ENCODE results near the gene ZNF132.
"Not testable (repeated sequence)": the region's sequence is repeated elsewhere in the genome, so short reads cannot be mapped to it uniquely, and the experiment has no call there.

The ZNF132 gene

DNA sequence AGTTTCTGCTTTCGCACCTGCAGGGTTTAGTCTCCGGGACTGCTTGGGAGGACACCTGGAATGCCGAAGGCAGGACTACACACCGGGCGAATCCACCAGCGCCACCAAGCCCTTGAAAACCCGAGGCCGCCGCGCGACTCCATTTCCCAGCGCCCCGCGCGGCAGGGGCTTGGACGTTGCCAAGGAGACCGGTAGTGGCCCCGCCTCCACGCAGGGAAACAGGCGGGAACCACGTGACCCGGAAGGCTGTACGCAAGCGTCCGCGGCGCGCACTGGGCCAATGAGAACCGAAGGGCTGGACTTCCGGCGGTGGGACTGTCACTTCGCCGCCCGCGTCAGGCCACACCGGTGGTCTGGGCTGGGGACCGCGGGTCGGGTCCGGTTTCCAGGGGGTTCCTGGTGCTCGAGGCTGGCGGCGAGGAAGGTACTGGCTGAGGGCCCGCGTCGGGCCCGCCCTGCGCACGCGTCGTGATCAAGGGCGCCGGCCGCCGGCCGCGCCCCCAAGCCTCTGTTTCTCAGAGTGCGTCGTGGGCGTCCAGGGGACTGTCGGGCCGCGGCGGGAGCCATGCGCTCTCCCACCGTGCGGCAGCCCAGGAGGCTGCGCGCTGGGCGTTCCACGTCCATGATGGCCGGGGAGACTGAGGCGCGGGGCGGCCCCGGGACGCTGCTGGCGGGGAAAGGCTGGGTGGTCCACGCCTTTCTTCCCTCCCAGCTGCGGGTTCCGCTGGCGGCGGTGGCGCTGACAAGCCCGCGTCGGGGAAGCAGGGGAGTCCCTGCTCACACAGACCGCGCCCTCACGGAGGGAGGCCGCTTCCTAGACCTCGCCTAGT lies 27.0 kb upstream of the ZNF132 start, which contains the start of gene ZNF324:
ZNF324 (plus strand) TSS at position 321 of the 830 bp plus-strand sequence. CDS start 2,106 bp downstream, outside the sequence.
- FAIRE-seq, result peak; percentile 82

DNA sequence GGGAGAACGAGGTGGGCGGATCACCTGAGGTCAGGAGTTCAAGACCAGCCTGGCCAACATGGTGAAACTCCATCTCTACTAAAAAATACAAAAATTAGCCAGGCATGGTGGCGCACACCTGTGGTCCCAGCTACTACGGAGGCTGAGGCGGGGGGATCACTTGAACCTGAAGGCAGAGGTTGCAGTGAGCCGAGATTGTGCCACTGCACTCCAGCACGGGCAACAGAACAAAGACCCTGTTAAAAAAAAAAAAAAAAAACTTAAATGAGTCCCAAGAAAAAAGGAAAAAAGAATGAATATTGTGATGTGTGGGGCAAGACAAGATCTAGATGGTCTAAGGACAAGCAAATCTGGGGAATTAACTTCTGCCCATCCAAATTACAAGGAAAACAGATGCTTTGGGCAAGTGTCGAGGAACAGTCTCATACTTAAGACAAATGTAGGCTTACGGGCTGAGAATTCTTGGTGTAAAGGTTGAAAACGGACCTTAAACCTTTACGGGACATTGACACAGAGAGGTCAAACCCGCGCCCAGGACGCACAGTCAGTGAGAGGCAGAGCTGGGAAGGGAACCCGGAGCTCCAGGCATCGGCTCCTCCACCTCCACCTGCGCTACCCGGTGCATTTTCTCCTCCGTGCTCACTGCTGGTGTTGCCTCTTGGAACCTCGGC lies 26.3 kb upstream of the ZNF132 start:
- no peak for FAIRE-seq

DNA sequence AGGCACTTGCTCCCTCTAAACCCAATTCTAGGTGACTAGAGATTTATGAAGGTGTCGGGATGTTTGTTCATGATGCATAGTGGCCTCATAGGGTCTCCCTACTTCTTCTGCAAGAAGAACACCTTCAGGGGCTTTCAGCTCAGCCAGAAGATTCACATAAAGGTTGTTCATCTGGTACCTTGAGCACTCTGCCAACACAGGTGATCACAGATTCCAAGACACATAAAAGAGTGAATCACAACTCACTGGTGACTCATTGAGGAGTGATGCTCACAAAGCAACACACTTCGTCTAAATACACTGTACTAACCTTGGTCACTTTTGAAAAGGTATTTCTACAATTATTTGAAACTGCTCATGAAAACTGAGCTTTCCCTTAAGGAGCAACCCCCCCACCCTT lies 20.1 kb upstream of the ZNF132 start:
- no peak for FAIRE-seq

DNA sequence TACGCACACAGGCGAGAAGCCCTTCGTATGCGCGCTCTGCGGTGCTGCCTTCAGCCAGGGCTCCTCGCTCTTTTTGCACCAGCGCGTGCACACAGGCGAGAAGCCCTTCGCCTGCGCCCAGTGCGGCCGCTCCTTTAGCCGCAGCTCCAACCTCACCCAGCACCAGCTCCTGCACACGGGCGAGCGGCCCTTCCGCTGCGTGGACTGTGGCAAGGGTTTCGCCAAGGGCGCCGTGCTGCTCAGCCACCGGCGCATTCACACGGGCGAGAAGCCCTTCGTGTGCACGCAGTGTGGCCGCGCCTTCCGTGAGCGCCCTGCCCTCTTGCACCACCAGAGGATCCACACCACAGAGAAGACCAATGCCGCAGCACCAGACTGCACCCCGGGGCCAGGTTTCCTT lies 16.2 kb upstream of the ZNF132 start:
- no peak for FAIRE-seq

DNA sequence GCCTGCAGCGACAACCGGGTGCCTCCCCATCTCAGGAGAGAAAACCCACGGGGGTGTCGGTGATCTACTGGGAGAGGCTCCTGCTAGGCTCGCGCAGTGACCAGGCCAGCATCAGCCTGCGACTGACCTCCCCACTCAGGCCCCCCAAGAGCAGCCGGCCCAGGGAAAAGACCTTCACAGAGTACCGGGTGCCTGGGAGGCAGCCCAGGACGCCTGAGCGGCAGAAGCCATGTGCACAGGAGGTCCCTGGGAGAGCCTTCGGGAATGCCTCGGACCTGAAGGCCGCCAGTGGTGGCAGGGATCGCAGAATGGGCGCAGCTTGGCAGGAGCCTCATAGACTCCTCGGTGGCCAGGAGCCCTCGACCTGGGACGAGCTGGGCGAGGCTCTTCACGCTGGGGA lies 15.4 kb upstream of the ZNF132 start:
- FAIRE-seq, result no peak

DNA sequence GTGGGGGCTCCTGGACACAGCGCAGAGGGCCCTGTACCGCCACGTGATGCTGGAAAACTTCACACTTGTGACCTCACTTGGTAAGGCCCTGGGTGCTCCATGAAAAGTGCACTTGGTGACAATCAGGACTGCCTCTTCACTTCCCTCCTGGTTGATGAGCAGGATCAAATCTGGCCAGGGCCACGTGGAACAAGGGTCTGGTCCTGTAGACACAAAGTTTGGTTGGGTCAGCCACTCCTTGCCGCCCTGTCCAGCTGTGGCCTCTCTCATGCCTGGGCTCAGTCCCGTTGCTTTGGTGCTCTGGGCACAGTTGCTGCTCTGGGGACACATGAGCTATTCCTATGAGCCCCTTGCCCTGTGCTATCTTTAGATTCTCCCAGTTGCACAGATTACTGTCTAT lies 13.8 kb upstream of the ZNF132 start:
- FAIRE-seq, result no peak

DNA sequence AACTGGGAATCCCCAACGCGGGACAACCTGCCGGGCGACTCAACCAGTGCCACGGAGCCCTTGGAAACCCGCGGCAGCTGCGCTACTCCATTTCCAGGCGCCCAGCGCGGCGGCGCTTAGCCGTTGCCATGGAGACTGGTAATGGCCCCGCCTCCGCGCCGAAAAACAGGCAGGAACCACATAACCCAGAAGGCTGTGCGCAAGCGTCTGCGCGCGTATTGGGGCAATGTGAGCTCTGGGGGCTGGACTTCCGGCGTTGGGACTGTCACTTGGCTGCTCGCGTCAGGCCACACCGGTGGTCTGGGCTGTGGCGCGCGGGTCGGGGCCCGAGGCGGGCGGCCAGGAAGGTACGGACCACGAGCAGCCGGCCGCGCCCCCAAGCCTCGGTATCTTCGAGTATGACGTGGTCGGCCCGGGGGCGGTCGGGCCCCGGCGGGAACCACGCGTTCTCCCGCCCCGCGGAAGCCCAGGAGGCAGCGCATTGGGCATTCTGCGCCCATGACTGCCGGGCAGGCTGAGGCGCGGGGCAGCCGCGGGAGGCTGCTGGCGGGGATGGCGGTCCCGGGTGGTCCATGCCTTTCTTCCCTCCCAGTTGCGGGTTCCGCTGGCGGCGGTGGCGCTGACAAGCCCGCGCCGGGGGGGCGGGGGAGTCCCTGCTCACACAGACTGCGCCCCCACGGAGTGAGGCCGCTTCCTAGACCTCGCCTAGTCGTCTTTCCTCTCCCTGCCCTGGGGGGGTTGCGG lies 11.6 kb upstream of the ZNF132 start, which contains the start of gene ZNF324B:
ZNF324B (plus strand) TSS at position 265 of the 744 bp plus-strand sequence. CDS start 2,080 bp downstream, outside the sequence.
- FAIRE-seq, result no peak

DNA sequence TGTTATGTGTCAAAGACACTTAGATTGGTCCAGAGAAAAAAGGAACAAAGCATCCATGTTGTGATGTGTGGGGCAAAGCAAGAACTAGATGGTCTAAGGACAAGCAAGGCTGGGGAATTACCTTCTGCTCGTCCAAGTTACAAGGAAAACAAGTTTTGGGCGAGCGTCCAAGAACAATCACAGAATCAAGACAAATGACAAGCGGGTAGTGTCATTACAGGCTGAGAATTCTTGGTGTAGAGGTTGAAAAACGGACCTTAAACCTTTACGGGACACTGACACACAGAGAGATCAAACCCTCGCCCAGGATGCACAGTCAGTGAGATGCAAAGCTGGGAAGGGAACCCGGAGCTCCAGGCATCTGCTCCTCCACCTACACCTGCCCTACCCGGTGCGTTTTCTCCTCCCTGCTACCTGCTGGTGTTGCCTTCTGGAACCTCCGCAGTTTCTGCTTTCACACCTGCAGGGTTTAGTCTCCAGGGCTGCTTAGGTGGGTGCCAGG lies 11.0 kb upstream of the ZNF132 start:
- FAIRE-seq, result no peak

DNA sequence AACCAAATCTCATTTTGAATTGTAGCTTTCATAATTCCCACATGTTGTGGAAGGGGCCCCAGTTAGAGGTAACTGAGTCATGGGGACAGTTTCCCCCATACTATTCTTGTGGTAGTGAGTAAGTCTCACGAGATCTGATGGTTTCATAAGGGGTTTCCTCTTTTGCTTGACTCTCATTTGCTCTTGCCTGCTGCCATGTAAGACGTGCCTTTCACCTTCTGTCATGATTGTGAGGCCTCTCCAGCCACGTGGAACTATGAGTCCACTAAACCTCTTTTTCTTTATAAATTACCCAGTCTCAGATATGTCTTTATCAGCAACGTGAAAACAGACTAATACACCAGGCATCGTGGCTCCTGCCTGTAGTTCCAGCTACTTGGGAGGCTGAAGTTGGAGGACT lies 10.0 kb upstream of the ZNF132 start:
- not testable (repeated sequence) for FAIRE-seq

DNA sequence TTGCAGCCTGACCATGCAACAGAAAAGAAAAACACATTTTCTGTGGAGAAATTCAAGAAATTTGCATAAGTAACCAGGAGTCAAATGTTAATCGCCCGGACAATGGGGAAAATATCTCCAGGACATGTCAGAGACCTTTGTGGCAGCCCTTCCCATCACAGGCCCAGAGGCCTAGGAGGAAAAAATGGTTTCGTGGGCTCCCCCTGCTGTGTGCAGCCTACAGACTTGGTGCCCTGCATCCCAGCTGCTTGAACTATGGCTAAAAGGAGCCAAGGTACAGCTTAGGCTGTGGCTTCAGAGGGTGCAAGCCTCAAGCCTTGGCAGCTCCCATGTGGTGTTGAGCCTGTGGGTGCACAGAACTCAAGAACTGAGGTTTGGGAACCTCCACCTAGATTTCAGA lies 8.9 kb upstream of the ZNF132 start:
- not testable (repeated sequence) for FAIRE-seq

DNA sequence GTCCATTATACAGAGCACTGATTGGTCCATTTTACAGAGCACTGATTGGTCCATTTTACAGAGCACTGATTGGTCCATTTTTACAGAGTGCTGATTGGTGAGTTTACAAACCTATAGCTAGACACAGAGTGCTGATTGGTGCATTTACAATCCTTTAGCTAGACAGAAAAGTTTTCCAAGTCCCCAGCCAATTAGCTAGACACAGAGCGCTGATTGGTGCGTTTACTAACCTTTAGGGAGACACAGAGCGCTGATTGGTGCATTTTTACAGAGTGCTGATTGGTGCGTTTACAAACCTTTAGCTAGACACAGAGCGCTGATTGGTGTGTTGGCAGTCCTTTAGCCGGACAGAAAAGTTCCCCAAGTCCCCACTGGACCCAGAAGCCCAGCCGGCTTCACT lies 3.0 kb upstream of the ZNF132 start:
- not testable (repeated sequence) for FAIRE-seq

DNA sequence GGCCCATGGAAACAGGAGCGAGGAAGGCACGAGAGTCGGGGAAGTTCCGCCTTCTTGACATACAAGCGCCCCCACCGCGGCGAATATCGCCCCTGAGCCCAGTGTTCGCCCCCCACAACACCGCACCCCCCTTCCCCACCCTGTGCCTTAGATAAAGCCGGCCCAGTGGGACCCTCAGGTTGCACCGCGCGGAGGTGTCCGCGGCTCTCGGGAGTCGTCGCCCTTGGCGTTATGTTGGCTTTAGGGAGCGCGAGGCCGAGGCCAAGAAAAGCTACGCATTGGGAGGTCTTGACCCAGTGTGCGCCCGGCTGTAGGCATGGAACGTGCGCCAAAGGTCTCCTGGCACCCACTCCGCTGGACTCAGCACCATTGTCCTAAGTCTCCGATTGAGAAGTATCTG lies 603 bp upstream of the ZNF132 start:
- no peak for FAIRE-seq

DNA sequence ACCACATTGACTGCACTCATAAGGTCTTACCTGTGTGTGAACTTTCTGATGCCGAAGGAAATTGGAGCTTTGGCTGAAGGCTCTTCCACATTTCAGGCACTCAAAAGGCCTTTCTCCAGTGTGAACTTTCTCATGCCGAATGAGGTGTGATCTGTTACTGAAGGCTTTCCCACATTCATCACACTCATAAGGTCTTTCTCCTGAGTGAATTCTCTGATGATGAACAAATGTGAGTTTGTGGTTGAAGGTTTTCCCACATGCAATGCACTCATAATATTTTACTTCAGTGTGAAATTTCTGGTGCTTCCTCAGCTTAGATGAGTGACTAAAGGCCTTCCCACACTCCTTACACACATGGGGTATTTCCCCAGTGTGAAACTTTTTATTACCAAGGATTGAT lies 5.7 kb downstream of the ZNF132 start:
- no peak for FAIRE-seq

DNA sequence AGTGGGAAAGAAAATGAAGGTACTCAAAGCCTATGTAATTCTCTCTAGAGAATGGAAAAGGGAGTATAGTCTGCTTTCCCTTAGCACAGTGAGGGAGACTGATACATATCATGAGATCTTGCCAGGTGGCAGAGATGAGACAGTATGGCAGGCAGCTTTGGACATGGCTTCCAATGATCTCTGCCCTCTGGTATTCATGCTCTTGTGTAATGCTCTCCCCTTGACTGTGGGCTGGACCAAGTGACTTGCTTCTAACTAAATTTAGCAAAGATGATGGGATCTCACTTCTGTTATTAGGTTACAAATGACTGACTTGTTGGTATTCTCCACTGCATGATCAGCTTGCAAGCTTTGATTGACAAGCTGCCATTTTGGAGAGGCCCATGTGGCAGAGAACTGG lies 10.2 kb downstream of the ZNF132 start:
- FAIRE-seq, result no peak

DNA sequence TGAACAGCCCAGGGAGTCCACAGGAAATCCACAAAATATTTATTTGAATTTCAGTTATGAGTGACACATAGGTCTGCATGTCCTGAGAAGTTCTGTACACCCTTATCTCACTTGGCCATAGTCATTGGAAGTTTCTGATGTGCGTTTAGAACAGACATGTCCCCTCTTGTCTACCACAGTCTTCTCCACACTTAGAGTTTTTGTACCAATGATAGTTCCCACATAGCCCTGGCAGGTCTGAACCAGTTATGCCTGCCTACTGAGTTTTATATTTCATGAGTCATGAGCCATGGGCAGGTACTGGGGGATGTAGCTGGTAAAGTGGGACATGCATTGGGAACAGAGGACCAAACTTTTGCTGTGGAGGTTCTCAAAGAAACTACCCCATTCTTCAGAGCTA lies 11.3 kb downstream of the ZNF132 start:
- FAIRE-seq, result no peak

DNA sequence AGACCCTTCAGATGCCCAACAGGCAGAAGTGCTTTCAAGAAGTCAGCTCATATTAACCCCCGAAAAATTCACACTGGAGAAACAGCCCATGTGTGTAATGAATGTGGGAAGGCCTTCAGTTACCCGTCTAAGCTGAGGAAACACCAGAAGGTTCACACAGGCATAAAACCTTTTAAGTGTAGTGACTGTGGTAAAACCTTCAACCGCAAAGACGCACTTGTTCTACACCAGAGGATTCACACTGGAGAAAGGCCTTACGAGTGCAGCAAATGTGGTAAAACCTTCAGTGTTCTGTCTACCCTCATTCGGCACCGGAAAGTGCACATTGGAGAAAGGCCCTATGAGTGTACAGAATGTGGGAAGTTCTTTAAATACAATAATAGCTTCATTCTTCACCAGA lies 22.9 kb downstream of the ZNF132 start:
- no peak for FAIRE-seq

DNA sequence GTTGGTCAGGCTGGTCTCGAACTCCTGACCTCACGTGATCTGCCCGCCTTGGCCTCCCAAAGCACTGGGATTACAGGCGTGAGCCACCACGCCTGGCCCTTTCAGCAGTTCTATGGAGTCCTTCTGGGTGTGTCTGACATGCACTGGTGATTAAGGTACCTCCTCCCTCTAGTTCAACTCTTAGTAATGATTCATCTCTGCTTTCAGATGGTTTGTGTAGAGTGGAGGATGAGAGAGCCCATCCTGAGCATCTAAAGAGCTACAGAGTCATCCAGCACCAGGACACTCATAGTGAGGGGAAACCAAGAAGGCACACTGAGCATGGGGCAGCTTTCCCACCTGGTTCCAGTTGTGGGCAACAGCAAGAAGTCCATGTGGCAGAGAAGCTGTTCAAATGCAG lies 23.3 kb downstream of the ZNF132 start:
- no peak for FAIRE-seq

DNA sequence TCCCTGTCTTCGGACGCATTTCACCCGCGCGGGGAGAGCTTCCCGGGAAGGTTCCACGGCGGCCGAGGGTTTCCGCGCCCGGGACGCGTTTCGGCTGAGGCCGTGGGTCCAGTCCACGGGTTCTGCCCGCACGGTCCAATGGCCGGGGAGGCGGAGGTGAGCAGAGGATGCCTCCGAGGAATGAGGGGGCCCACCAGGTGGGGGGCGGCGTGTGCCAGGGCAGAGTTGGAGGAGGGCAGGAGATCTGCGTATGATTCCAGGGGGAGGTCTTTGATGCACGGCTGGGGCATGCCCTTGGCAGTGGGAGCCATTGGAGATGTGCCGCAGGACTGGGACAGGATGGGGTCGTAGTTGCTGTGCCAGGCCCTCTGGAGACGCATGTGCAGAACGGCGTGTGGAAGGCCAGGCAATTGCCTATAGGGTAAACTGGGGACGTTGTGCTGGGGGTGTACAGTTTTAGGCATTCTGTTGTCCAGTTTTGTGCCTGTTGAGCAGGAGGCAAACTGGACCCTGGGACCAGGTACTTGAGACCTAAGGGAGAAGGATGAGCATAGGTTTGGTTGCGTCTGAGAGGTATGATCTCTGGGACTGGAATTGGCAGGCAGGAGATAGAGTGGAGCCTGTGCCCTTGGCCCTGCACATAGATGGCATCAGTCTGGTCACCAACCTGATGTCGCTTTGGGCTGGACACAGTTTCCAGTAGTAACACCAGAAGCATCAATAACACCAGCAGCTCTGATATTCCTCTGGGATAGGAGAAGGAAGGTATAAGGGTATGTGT lies 30.8 kb downstream of the ZNF132 start:
- no peak for FAIRE-seq

DNA sequence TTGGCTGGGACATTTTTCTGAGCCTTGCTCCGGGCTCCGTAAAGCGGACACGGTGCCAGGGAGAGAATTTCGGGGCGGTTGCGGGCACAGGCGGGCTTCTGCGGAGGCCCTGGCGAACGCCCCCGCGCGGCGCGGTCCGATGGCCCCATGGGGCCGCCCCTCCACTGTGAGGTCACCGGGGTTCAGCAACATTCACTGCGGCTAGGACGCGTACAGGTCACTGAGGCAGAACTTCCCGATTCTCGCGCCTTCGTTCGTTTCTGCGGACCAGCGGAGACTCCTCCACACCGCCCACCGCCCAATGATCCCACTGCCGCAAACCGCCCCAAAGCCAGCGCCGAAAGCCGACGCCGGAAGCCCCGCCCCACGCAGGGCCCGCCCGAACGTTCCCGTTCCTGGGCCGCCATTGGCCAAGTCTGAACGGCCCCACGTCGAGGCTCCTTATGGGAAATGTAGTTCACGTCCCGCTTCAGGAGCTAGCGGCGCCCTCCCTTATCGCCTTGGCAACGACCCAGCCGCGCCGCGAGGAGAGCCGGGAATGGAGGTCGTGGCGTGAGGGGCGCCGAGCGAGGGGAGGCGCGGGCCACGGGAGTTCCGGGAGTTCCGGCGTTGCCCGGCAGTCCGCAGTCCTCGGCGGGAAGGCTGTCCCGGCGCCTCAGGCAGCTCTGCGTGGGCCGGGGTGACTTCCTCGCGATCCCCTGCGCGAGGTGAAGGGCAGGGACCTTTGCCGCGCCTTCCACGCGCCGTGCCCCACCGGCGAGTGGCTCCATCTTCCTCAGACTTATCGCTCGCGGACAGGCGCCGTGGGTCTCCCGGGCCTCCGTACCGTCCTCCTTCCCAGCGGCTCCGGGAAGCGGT lies 31.6 kb downstream of the ZNF132 start, which contains the start of gene ZNF584:
ZNF584 (plus strand) TSS at position 498 of the 858 bp plus-strand sequence. CDS start 499 bp downstream, outside the sequence.
- no peak for FAIRE-seq

DNA sequence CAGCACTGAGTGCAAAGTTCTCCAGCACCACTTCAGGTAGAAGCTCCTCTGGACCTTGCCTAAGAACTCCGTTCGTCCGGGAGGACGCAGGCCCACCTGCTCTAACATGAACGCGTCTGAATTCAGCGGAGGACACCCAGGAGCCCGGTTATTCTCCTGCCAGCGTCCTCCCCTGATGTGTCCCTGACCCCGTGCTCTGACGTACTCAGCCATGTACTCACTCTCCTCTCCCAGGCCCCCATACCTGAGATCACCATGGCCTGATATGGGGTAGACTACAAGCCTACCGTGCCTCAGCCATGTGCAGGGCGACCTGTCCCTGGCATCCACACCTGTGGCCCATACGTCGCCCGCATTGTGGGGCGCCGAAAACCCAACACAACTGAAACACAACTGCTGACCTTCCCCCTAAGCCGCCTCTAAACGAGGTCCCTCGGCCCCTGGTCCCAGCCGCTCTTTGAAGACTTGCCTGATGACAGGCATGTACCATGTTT lies 32.2 kb downstream of the ZNF132 start:
- no peak for FAIRE-seq

Measured in TTC549 (cell line).